NCI-H1092 treated with DMSO at 0.1 percent for 48 hours (cell line): ENCODE measurements around the gene TGM2.

Source experiments
- DNase-seq: peaks from one replicate; lab custom pipeline; 2025; lab: John Stamatoyannopoulos, UW

The TGM2 gene

GRCh38 chr20:38092915-38093314 lies 72.2 kb downstream of the TGM2 start:
- no peak for DNase-seq

- no peak for DNase-seq
Measured at GRCh38 chr20:38092260-38092857, 72.7 kb downstream of the TGM2 start.

GRCh38 chr20:38091441-38092216 lies 73.4 kb downstream of the TGM2 start:
- DNase-seq = no peak

GRCh38 chr20:38090061-38090460 lies 75.0 kb downstream of the TGM2 start:
- no peak for DNase-seq

- no peak for DNase-seq
Measured at GRCh38 chr20:38089500-38089899, 75.6 kb downstream of the TGM2 start.

- no peak for DNase-seq
Measured at GRCh38 chr20:38085026-38085425, 80.0 kb downstream of the TGM2 start.

GRCh38 chr20:38084425-38084951 lies 80.6 kb downstream of the TGM2 start:
- no peak for DNase-seq

GRCh38 chr20:38083338-38084048 lies 81.6 kb downstream of the TGM2 start:
- no peak for DNase-seq

- no peak for DNase-seq
Measured at GRCh38 chr20:38082894-38083293, 82.2 kb downstream of the TGM2 start.

- no peak for DNase-seq
Measured at GRCh38 chr20:38081575-38081974, 83.5 kb downstream of the TGM2 start.

- no peak for DNase-seq
Measured at GRCh38 chr20:38079353-38079752, 85.7 kb downstream of the TGM2 start.

- DNase-seq = no peak
Measured at GRCh38 chr20:38078084-38078483, 87.0 kb downstream of the TGM2 start.
